ENCODE results near the gene SNPH.

SNPH gene

GRCh38 chr20:1299522-1299921 is 33.4 kb downstream of the SNPH start:
- peak in 1 of 3 experiments; percentile 7 for TF ChIP-seq CTCF (IDR thresholded peaks at IDR 0.05; ENCODE audit: unreplicated experiment in 3 of 3)
- Mint-ChIP-seq H3K9me3 (no peaks in the 10 kb centered on the region), H3K4me1 (no peaks in the 10 kb centered on the region), H3K27ac (no peak overlapping the region), H3K27me3 (ENCODE audit: low read depth) (peaks cover 6% of the 10 kb centered on the region), H3K36me3 (ENCODE audit: low read depth) (no peaks in the 10 kb centered on the region), H3K4me3 (no peak overlapping the region)

GRCh38 chr20:1300083-1300840 is 34.2 kb downstream of the SNPH start:
- Mint-ChIP-seq H3K4me3 (no peak overlapping the region), H3K9me3 (no peaks in the 10 kb centered on the region), H3K27me3 (ENCODE audit: low read depth) (peaks cover 6% of the 10 kb centered on the region), H3K36me3 (ENCODE audit: low read depth) (no peaks in the 10 kb centered on the region), H3K4me1 (no peaks in the 10 kb centered on the region), H3K27ac (no peak overlapping the region)
- no peak for TF ChIP-seq CTCF (IDR thresholded peaks at IDR 0.05; ENCODE audit: unreplicated experiment in 3 of 3)

GRCh38 chr20:1301031-1301529 is 35.0 kb downstream of the SNPH start:
- Mint-ChIP-seq H3K36me3 (ENCODE audit: low read depth) (no peaks in the 10 kb centered on the region), H3K27ac (no peak overlapping the region), H3K4me3 (no peak overlapping the region), H3K27me3 (ENCODE audit: low read depth) (peaks cover 6% of the 10 kb centered on the region), H3K4me1 (no peaks in the 10 kb centered on the region), H3K9me3 (no peaks in the 10 kb centered on the region)
- TF ChIP-seq CTCF (IDR thresholded peaks at IDR 0.05; ENCODE audit: unreplicated experiment in 3 of 3): no peak

GRCh38 chr20:1302685-1303541 is 36.8 kb downstream of the SNPH start:
- no peaks in the 10 kb centered on the region for H3K36me3 Mint-ChIP-seq (ENCODE audit: low read depth)

GRCh38 chr20:1304710-1305515 is 38.8 kb downstream of the SNPH start:
- H3K27ac Mint-ChIP-seq: no peak overlapping the region
- no peak overlapping the region for H3K4me3 Mint-ChIP-seq
- peaks cover 3% of the 10 kb centered on the region for H3K27me3 Mint-ChIP-seq (ENCODE audit: low read depth)
- no peaks in the 10 kb centered on the region for H3K4me1 Mint-ChIP-seq
- TF ChIP-seq CTCF (IDR thresholded peaks at IDR 0.05; ENCODE audit: unreplicated experiment in 3 of 3): no peak
- no peaks in the 10 kb centered on the region for H3K36me3 Mint-ChIP-seq (ENCODE audit: low read depth)
- H3K9me3 Mint-ChIP-seq: no peaks in the 10 kb centered on the region

More at GRCh38 chr20:1302685-1303541, 36.8 kb downstream of the SNPH start:
- Mint-ChIP-seq H3K4me1 (no peaks in the 10 kb centered on the region), H3K9me3 (no peaks in the 10 kb centered on the region), H3K27me3 (ENCODE audit: low read depth) (peaks cover 3% of the 10 kb centered on the region), H3K27ac (no peak overlapping the region), H3K4me3 (no peak overlapping the region)
- no peak for TF ChIP-seq CTCF (IDR thresholded peaks at IDR 0.05; ENCODE audit: unreplicated experiment in 3 of 3)

Measured in nephron (organoid).